Esophagus muscularis mucosa (tissue), 4 donors: ENCODE data around the gene NTM. TPM values are rescaled to one million over a fixed set of nuclear protein-coding genes. Genes with fewer than 3 reads are reported as not detected.
A peak's percentile ranks its signal among the peaks of the same experiment; 100 is the strongest.

Experiments used
- DNase-seq: peaks from one replicate; pipeline ENCODE4 v3.0.0-alpha.2; 2017; ENCODE audit errors: extremely low spot score
- H3K27ac ChIP-seq, 4 donors: fragments of 200-600 bp; sonication (generic); replicated peaks in 1 of 4; 1 replicate in 3 of 4; 2 replicates in 1 of 4; pipeline ENCODE4 v1.5.1; 2016 to 2019; ENCODE audit warnings: mild to moderate bottlenecking in 1 of 4
- H3K27me3 ChIP-seq, 4 donors: fragments of 200-600 bp; sonication (generic); one replicate each; pipeline versions ENCODE4 v1.5.1 to v1.6.0; 2016 to 2019
- H3K36me3 ChIP-seq, 4 donors: fragments of 200-600 bp; sonication (generic); one replicate each; pipeline ENCODE4 v1.5.1; 2016 to 2019
- H3K4me1 ChIP-seq, 4 donors: fragments of 200-600 bp; sonication (generic); one replicate each; pipeline ENCODE4 v1.5.1; 2016 to 2019
- H3K4me3 ChIP-seq, 4 donors: fragments of 200-600 bp; sonication (generic); 1 replicate in 2 of 4; 2 replicates in 2 of 4; pipeline ENCODE4 v1.5.1; 2016 to 2019; ENCODE audit warnings: mild to moderate bottlenecking in 4 of 4, moderate library complexity in 1 of 4
- H3K9me3 ChIP-seq, 4 donors: fragments of 200-600 bp; sonication (generic); 1 replicate in 3 of 4; 2 replicates in 1 of 4; pipeline ENCODE4 v1.5.1; 2016 to 2019
- EP300 ChIP-seq: sonication (generic); formaldehyde crosslinking; IDR thresholded peaks from one replicate; pipeline ENCODE4 v1.6.1; 2017; ENCODE audit warnings: antibody characterized with exemption
- POLR2A ChIP-seq: fragments of 450-650 bp; IDR thresholded peaks from one replicate; pipeline ENCODE4 v1.6.1; 2017; ENCODE audit warnings: antibody characterized with exemption, moderate library complexity, mild to moderate bottlenecking, low read depth
- POLR2AphosphoS5 ChIP-seq, 2 donors: sonication (generic); formaldehyde crosslinking; IDR thresholded peaks; one replicate each; pipeline ENCODE4 v1.6.1; 2017; ENCODE audit warnings: antibody characterized with exemption in 2 of 2
- WGBS: methylation state at CpG from one replicate; pipeline ENCODE4 v1.1.5; 2018; 5-methylcytosine and 5-hydroxymethylcytosine counted together
- intact Hi-C: fragments of 100-400 bp; cut with DNase I; formaldehyde crosslinking; loops from one replicate; pipeline ENCODE4 v1.15.1; 2023
- total RNA-seq, 4 donors: library from RNA; depleted of rRNA; stranded (reverse); fragments of >200 nt; gene quantifications; one replicate each; pipeline versions ENCODE4 v1.1.0 to v1.2.1, GENCODE V29; 2016
- TF ChIP-seq, protein P1 (sequence below), 3 experiments: fragments of 200-600 bp in 2 of 3; fragments of 450-650 bp in 1 of 3; sonication (generic) in 2 of 3; IDR thresholded peaks; one replicate each; pipeline ENCODE4 v1.5.1; 2017 to 2019; ENCODE audit warnings: antibody characterized with exemption in 3 of 3, mild to moderate bottlenecking in 2 of 3, moderate library complexity in 1 of 3

The NTM gene
- total RNA-seq, 4 donors from 2014 or later, result 5.6 to 25.3 (median 8.3) TPM

DNA sequence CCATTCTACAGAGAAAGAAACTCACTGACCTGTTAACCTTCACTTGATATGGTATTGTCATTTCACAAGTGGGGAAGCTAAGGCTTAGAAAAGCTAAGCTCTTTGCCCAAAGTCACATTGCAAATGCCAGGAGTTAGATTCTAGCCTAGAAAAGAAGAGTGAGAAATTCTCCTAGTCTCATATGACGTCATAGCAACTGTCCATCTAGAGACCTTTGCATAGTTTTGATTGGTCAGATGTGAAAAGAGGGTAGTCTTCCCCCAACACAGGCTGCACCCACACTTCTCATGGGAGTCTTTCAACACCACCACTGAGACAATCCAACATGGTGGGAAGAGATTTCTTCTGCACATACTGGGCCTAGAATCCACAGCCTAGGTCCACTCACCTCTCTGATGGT lies 197.9 kb downstream of the NTM start:
- Histone ChIP-seq H3K27ac (no peak overlapping the region), H3K27me3 (peaks cover 0 to 5% (median 0%) of the 10 kb centered on the region in 4 donors), H3K4me3 (no peak overlapping the region), H3K9me3 (no peaks in the 10 kb centered on the region), H3K36me3 (no peaks in the 10 kb centered on the region), H3K4me1 (peaks cover 0 to 4% (median 0%) of the 10 kb centered on the region in 4 donors)
- no peak for DNase-seq
- TF ChIP-seq POLR2AphosphoS5 (IDR thresholded peaks at IDR 0.05) (no peak), EP300 (no peak), POLR2A (no peak)
- TF ChIP-seq, protein P1, sequence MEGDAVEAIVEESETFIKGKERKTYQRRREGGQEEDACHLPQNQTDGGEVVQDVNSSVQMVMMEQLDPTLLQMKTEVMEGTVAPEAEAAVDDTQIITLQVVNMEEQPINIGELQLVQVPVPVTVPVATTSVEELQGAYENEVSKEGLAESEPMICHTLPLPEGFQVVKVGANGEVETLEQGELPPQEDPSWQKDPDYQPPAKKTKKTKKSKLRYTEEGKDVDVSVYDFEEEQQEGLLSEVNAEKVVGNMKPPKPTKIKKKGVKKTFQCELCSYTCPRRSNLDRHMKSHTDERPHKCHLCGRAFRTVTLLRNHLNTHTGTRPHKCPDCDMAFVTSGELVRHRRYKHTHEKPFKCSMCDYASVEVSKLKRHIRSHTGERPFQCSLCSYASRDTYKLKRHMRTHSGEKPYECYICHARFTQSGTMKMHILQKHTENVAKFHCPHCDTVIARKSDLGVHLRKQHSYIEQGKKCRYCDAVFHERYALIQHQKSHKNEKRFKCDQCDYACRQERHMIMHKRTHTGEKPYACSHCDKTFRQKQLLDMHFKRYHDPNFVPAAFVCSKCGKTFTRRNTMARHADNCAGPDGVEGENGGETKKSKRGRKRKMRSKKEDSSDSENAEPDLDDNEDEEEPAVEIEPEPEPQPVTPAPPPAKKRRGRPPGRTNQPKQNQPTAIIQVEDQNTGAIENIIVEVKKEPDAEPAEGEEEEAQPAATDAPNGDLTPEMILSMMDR (IDR thresholded peaks at IDR 0.05), result no peak
- WGBS, result 87% methylated on average over 1 of the region's 1 CpG
- intact Hi-C loops, result loop anchor here (10.0 kb wide), 1 partner anchor 64 kb away; no protein-coding TSS in a partner anchor

DNA sequence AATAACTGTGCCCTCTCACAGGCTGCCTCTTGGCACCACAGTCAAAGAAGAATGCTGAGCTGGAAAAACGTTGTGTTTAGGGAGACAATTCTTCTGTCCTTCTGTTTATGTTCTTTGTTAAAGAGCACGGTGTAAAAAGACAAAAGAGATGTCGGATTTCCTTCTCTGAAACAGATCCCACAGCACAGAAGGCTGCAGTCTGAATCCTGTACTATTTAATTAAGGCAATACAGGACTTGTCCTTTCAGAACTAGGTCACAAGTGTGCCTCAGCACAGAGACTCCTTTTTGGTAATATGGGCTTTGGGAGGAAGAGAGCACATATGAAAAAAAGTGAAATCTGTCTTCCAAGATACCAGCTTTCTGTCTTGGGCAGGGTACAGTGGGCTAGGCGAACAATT lies 201.2 kb downstream of the NTM start:
- TF ChIP-seq POLR2AphosphoS5 (IDR thresholded peaks at IDR 0.05) (no peak), EP300 (no peak), POLR2A (no peak)
- TF ChIP-seq, protein P1 (IDR thresholded peaks at IDR 0.05), result no peak
- H3K4me1 ChIP-seq, result peaks cover 0 to 4% (median 0%) of the 10 kb centered on the region in 4 donors
- no peak overlapping the region for H3K27ac ChIP-seq
- intact Hi-C loops, result no loop called here
- H3K4me3 ChIP-seq, result no peak overlapping the region
- WGBS, result 38% methylated on average over 4 of the region's 4 CpGs
- no peaks in the 10 kb centered on the region for H3K27me3 ChIP-seq
- no peak for DNase-seq
- no peaks in the 10 kb centered on the region for H3K36me3 ChIP-seq
- H3K9me3 ChIP-seq, result no peaks in the 10 kb centered on the region

DNA sequence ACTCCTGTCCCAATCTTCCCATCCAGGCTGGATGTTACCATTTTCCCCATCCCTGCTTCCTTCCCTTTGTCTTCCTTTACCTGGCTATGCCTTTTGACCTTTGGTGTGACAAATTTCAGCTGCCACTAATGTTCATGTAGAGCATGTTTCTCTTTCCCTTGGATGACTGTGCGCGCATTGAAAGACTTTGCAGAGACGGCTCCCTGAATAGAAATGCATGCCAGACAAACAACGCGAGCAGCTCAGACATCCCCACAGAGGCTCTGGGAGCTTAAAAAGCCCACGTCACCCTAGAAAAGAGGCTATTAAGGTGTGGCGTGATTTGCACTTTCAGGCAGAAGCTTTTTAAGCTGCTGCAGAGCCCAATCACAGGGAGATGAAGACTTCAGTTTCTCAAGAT lies 202.0 kb downstream of the NTM start:
- H3K9me3 ChIP-seq, result no peaks in the 10 kb centered on the region
- peaks cover 0 to 4% (median 0%) of the 10 kb centered on the region in 4 donors for H3K4me1 ChIP-seq
- DNase-seq, result no peak
- no peak for TF ChIP-seq EP300
- TF ChIP-seq POLR2AphosphoS5 (IDR thresholded peaks at IDR 0.05), result no peak
- TF ChIP-seq, protein P1 (IDR thresholded peaks at IDR 0.05), result no peak
- TF ChIP-seq POLR2A, result no peak
- no peaks in the 10 kb centered on the region for H3K27me3 ChIP-seq
- H3K36me3 ChIP-seq, result no peaks in the 10 kb centered on the region
- no peak overlapping the region for H3K4me3 ChIP-seq
- 94% methylated on average over 7 of the region's 7 CpGs for WGBS
- intact Hi-C loops, result no loop called here
- no peak overlapping the region for H3K27ac ChIP-seq

DNA sequence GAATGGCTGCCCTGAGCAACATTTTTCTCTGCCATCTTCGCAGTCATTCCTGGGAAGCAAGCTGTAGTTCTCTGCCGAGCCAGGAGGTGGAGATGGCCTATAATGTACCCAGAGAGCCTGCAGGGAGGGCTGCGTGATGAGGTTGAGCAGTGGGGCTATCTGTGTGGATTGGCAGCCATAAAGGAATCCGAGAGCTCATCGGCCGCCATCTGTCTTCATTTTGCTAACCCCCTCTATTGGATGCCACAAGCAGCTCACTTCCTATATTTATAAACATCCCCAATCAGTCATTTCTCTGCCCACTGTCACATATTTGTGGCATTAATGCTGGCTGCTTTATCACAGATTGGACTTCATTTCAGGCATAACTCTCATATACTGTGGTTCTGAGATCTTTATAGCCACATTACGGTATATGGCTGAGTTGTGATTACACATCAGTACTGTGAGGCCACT lies 209.5 kb downstream of the NTM start:
- Histone ChIP-seq H3K27me3 (peaks cover 0 to 16% (median 0%) of the 10 kb centered on the region in 4 donors), H3K4me1 (no peaks in the 10 kb centered on the region), H3K36me3 (no peaks in the 10 kb centered on the region), H3K9me3 (no peaks in the 10 kb centered on the region), H3K4me3 (no peak overlapping the region), H3K27ac (no peak overlapping the region)
- no peak for TF ChIP-seq EP300
- TF ChIP-seq, protein P1 (IDR thresholded peaks at IDR 0.05), result peak in 1 of 3 experiments; percentile 21
- TF ChIP-seq POLR2AphosphoS5 (IDR thresholded peaks at IDR 0.05), result no peak
- TF ChIP-seq POLR2A, result no peak
- WGBS, result 63% methylated on average over 7 of the region's 7 CpGs
- DNase-seq, result no peak
- intact Hi-C loops, result no loop called here

DNA sequence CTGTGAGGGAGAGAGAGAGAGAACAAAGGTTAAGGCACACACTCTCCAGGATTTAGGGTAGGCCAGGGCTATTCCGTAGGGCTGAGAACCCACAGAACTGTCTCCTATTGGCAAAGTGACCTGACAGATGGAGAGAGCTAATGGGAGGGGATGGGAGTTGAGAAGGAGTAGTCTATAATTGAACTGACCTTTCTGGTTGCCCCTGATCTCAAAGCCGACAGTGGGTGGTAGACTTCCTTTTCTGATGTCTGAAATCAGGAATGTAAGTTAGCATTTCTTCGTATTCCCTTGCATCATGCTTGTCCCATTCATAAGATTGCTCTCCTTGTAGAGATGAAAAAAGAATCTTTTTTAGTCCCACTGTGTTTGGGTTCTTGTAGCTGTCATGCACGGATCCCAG lies 210.1 kb downstream of the NTM start:
- intact Hi-C loops, result no loop called here

More for the DNA sequence above, 210.1 kb downstream of the NTM start:
- no peak overlapping the region for H3K27ac ChIP-seq
- no peak for DNase-seq
- no peak for TF ChIP-seq EP300
- no peak for TF ChIP-seq POLR2A
- no peak for TF ChIP-seq POLR2AphosphoS5 (IDR thresholded peaks at IDR 0.05)
- TF ChIP-seq, protein P1 (IDR thresholded peaks at IDR 0.05), result no peak
- peaks cover 0 to 16% (median 0%) of the 10 kb centered on the region in 4 donors for H3K27me3 ChIP-seq
- H3K4me1 ChIP-seq, result no peaks in the 10 kb centered on the region
- no peak overlapping the region for H3K4me3 ChIP-seq
- H3K36me3 ChIP-seq, result no peaks in the 10 kb centered on the region
- no peaks in the 10 kb centered on the region for H3K9me3 ChIP-seq
- WGBS, result 79% methylated on average over 4 of the region's 4 CpGs
